Fibroblast of mammary gland (primary cell): Measurements from ENCODE around the gene FARS2.
"Not testable (repeated sequence)": the region's sequence is repeated elsewhere in the genome, so short reads cannot be mapped to it uniquely, and the experiment has no call there.

Experiments
- DNase-seq: peaks from one replicate; pipeline ENCODE4 v3.0.0-alpha.2; 2010; ENCODE audit warnings: low read depth
- H3K4me3 ChIP-seq: 2 replicates; pipeline ENCODE4 v1.5.1; 2011; ENCODE audit warnings: low read depth, mild to moderate bottlenecking, low read length, moderate library complexity; ENCODE audit not compliant: control insufficient read depth
- TF ChIP-seq, protein P1 (sequence below): conservative IDR thresholded peaks from 2 replicates; pipeline ENCODE4 v1.5.1; 2011; ENCODE audit warnings: low read depth, low read length, inconsistent platforms; ENCODE audit not compliant: control insufficient read depth, insufficient read depth

The FARS2 gene

DNA sequence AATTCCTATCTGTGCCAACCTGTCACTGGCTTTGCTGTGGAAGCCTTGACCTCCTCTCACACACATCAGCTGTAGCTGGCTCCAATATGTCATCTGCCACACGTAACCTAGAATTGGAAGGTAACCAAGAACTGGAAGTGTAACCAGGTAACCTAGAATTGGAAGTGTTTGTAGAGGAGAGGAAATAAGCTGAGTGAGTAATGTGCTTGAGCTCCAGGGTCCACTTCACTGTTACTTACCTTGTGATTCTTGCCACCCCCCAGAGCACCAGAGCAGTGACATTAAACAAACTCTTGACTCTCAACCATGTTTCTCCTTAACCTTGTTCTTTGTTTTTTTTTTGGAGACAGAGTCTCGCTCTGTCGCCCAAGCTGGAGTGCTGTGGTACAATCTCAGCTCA is 394.9 kb downstream of the FARS2 start:
- H3K4me3 ChIP-seq, result no peak overlapping the region
- TF ChIP-seq, protein P1, sequence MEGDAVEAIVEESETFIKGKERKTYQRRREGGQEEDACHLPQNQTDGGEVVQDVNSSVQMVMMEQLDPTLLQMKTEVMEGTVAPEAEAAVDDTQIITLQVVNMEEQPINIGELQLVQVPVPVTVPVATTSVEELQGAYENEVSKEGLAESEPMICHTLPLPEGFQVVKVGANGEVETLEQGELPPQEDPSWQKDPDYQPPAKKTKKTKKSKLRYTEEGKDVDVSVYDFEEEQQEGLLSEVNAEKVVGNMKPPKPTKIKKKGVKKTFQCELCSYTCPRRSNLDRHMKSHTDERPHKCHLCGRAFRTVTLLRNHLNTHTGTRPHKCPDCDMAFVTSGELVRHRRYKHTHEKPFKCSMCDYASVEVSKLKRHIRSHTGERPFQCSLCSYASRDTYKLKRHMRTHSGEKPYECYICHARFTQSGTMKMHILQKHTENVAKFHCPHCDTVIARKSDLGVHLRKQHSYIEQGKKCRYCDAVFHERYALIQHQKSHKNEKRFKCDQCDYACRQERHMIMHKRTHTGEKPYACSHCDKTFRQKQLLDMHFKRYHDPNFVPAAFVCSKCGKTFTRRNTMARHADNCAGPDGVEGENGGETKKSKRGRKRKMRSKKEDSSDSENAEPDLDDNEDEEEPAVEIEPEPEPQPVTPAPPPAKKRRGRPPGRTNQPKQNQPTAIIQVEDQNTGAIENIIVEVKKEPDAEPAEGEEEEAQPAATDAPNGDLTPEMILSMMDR, result no peak
- no peak for DNase-seq

DNA sequence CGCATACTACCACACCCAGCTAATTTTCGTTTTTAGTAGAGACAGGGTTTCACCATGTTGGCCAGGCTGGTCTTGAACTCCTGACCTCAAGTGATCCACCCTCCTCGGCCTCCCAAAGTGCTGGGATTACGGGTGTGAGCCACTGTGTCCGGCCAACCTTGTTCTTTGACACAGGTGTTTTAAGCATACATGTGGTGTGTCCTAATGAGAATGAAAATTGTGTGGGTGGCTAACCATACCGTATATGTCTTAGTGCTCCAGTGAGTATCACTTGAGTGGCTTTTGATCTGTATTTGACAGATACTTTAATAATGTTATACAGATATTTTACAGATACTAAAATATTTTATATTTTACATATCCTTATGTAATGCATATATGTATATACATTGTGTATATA is 395.4 kb downstream of the FARS2 start:
- not testable (repeated sequence) for DNase-seq, H3K4me3 ChIP-seq

DNA sequence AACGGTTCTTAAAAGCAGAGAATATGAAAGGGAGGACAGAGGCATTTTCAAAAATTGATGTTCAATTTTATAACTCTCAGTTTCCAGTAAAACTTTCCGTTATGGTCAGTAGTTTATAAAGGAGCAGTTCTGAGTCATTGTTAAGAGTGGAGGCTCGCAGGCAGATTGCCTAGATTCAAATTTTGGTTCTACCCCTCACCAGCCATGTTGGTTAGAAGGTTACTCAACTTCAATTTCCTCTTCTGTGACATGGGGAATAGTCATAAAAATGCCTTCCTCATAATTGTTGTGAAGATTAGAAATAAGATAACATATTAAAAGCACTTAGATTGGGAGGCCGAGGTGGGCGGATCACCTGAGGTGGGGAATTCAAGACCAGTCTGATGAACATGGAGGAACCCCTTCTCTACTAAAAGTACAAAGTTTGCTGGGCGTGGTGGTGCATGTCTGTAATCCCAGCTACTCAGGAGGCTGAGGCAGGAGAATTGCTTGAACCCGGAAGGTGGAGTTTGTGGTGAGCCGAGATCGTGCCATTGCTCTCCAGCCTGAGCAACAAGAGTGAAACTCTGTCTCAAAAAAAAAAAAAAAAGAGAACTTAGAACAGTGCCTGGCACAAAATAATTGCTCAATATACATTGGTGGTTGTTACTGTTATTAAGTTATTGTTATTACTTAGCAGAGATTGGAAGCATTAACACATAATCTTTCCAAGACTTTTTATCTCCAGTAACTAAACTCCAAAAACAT is 396.5 kb downstream of the FARS2 start:
- peak; percentile 52 for DNase-seq
- H3K4me3 ChIP-seq, result no peak overlapping the region
- TF ChIP-seq, protein P1, result no peak

DNA sequence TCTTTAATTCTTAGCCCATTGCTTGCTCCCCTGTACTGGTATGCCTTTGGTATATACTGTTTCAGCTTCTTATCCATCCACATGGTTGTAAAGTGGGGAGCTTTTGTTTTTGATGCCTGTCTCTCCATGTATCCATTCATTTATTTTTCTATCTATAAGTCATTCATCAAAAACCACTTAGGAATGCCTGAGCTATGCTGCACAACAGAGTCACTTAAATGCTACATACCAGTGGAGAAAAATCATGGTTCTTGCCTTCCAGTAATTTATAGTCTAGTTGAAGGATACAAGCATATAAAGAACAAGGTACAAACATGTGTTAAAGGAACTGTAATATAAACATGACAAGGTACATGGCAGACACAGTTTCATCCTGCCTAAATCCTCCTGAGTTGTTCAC is 398.2 kb downstream of the FARS2 start:
- no peak overlapping the region for H3K4me3 ChIP-seq
- DNase-seq, result no peak
- TF ChIP-seq, protein P1, result no peak

DNA sequence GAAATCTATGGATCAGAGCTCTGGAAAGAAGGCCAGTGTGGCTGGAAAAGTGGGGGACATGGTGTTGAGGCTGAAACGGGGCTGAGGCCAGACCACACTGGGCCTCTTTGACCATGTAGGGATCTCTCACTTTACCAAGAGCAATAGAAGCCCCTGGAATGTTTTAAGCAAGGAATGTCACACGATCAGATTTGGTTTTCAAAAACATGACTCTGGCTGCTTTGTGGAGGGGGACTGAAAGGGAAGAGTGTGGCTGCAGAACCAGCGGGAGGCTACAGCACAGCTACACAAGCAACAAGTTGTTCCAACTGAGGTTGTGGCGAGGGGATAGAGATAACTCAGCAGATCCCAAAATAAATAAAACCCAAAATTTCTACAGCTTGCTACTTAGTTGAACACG is 399.5 kb downstream of the FARS2 start:
- no peak for DNase-seq

DNA sequence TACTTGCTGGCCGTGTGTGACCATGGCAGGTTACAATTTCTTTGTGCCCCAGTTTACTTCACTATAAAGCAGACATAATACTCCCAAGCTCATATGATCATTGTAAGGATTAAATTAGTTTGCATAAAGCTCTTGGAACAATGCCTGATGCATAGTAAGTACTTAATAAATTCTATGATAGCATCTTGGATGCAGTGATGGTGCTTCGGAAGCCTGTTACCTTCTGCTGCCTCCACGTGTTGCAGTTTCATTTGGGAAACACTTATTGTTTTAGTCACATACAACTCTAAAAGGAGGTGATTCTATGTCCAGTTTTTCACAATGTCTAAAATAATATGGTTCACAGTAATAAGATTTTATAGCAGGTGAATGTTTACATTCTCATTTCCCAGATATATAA is 401.5 kb downstream of the FARS2 start:
- H3K4me3 ChIP-seq, result no peak overlapping the region
- DNase-seq, result no peak
- TF ChIP-seq, protein P1, result no peak

More for the DNA sequence above, 399.5 kb downstream of the FARS2 start:
- TF ChIP-seq, protein P1, result no peak
- no peak overlapping the region for H3K4me3 ChIP-seq

DNA sequence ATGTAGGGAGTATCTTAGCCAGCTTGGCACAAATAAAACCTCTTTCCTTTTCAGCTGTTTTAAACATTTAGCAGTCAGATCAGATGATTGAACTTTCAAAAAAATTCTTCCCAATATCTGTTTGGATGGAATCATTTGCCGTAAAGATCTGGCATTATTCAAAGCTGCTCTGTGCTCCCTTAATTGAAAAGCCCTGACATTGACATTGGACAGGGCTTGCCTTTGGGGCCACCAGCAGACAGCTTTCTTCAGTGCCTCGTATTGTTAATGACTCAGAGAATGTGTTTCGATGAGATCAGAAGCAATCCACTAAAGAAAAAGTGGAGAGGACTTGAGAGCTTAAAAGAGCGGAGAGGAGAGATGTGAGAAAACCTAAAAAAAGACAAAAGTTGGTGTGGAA is 401.9 kb downstream of the FARS2 start:
- H3K4me3 ChIP-seq, result no peak overlapping the region
- DNase-seq, result no peak
- TF ChIP-seq, protein P1, result no peak
